ENCODE measurements around the gene MAST2. TPM values are rescaled to one million over a fixed set of nuclear protein-coding genes. Genes with fewer than 3 reads are reported as not detected.

MAST2 gene
- total and polyA plus RNA-seq, 9 of the 15 experiments (the other 6 are each of a cell fraction or from before 2014, with no cell fraction given): 0.73 to 32.0 (median 17.8) TPM

DNA sequence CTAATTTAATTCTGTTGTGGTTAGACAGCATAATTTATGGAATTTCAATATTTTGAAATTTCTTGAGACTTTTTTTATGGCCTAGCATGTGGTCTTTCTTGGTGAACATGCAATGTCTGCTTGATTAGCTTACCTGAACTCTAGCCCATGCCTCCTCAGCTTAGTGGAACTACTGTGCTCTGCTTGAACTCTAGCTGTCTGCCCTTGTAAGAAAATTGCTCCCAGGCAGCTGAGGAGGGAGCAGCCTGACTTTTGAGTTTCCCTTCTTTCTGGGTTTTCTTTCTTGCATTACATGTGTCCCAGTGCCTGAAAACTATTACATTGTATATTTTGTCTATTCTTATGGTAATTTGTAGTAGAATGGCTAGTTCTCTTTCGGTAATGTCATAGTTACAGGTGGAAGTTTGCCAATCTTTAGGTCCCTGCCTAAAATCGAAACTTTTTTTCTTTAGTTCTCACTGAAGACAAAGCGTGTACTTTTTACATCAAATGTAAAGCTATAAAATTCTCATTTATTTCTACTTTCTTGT is 105.3 kb downstream of the MAST2 start:
- peak; percentile 39; the same call in 1 of the 3 replicates for ATAC-seq
- TF ChIP-seq NFIC (IDR thresholded peaks at IDR 0.05) (peak; percentile 5; the same call in 1 of the 2 replicates), NKRF (IDR thresholded peaks at IDR 0.05; ENCODE audit: borderline replicate concordance) (no peak), ZNF444 (CRISPR knock-in tag; IDR thresholded peaks at IDR 0.05) (no peak), ZNF586 (CRISPR knock-in tag; conservative IDR thresholded peaks at IDR 0.05) (no peak), ZNF3 (CRISPR knock-in tag; IDR thresholded peaks at IDR 0.05) (no peak)
- DNase-seq (ENCODE audit: extremely low read depth in 1 of 4, low spot score in 3 of 4): no peak
- no peaks in the 10 kb centered on the region for H3K27me3 ChIP-seq (ENCODE audit: control insufficient read depth in 2 of 2, insufficient read depth in 2 of 2, low read length in 2 of 2)
- H2AFZ ChIP-seq (ENCODE audit: low read depth, low read length): no peak overlapping the region
- H3K4me1 ChIP-seq (replicated peaks in 1 of 2; ENCODE audit: control insufficient read depth in 2 of 2, insufficient read depth in 2 of 2, low read length in 2 of 2): no peaks in the 10 kb centered on the region; a peak in 1 of 5 replicates
- ChIA-PET POLR2A (interaction anchor here (0.6 kb wide), 1 partner anchor 235 kb away, joined by 3 read pairs; no protein-coding TSS in a partner anchor), CTCF (ENCODE audit: low intra/inter-chr PET ratio) (no interaction called here)
- no peaks in the 10 kb centered on the region for H3K9me3 ChIP-seq (replicated peaks; ENCODE audit: control insufficient read depth, insufficient read depth, low read depth, low read length)
- H3K4me2 ChIP-seq (ENCODE audit: insufficient read depth, low read length): no peak overlapping the region
- no peak overlapping the region for H3K9ac ChIP-seq (ENCODE audit: insufficient read depth in 1 of 2, low read depth in 2 of 2, low read length in 2 of 2)
- whole genome bisulfite sequencing (ENCODE audit: insufficient coverage, low coverage, missing lambda C conversion rate): 63% methylated on average over 3 of the region's 3 CpGs
- in situ Hi-C loops (cut with MboI): no loop called here
- H3K27ac ChIP-seq (ENCODE audit: extremely low read depth, low read depth, low read length): no peak overlapping the region
- no peaks in the 10 kb centered on the region for H4K20me1 ChIP-seq (replicated peaks; ENCODE audit: control insufficient read depth, insufficient read depth, low read length)
- 0 out of 3 replicates have a peak, but pooled peaks cover 5% of the 10 kb centered on the region for H3K79me2 ChIP-seq (ENCODE audit: control insufficient read depth, insufficient read depth, low read length)
- intact Hi-C loops (cut with micrococcal nuclease): no loop called here
- no peak for FAIRE-seq
- H3K9me1 ChIP-seq (ENCODE audit: control insufficient read depth, insufficient read depth, low read length): no peaks in the 10 kb centered on the region
- BruUV-seq (replicated peaks): no TSS peak
- no peak overlapping the region for H3K4me3 ChIP-seq
- no peaks in the 10 kb centered on the region for H3K36me3 ChIP-seq (ENCODE audit: control insufficient read depth, insufficient read depth, low read length)
